ENCODE measurements around the gene PLBD2.

Gene PLBD2

GRCh38 chr12:113440336-113440735 lies 81.9 kb downstream of the PLBD2 start:
- Mint-ChIP-seq H3K9me3 (no peaks in the 10 kb centered on the region), H3K4me3 (no peak overlapping the region), H3K4me1 (no peaks in the 10 kb centered on the region), H3K36me3 (ENCODE audit: insufficient read depth) (no peaks in the 10 kb centered on the region), H3K27me3 (no peaks in the 10 kb centered on the region), H3K27ac (ENCODE audit: low read depth) (no peak overlapping the region)
- DNase-seq (ENCODE audit: low spot score in 2 of 2) (no peak), ATAC-seq (replicated peaks; ENCODE audit: extremely low read depth, poor library complexity, severe bottlenecking) (no peak)
